ENCODE measurements around the gene POM121C.
A peak's percentile ranks its signal among the peaks of the same experiment; 100 is the strongest.
"Not testable (repeated sequence)": the region's sequence is repeated elsewhere in the genome, so short reads cannot be mapped to it uniquely, and the experiment has no call there.

Gene POM121C

DNA sequence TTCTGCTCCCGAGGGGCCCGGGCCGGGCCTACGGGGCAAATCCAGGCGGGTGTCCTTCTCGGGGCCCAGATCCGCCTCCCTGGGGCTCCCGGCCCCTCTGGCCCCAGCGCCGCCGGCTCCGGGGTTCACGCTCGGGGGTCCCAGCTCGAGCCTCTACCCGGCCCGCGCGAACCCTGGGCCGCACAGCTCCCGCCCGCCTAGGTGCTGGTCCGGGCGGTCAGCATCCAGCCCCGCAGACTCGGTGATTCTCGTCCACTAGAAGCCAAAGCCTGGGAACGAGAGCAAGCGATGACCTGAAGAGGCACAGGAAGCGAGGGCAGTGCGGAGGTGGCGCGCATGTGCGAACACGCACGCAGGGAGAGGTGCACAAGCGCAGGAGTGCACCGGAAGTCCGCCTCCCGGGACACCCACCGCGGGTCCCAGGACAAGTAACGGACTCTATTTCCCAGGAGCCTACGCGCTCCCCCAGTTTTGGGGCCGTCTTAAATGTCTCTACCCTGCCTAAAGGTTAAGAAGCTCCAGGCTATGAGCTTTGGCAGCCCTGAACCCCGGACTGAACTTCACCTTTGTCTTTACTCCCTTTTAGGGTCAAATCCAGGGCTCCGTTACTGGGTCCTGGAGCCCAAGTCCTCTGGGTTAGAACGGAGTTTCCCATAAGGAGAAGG lies at the start of gene POM121C:
Gene POM121C (minus strand): TSS at position 321 of the 665 bp plus-strand sequence. CDS start 44,803 bp downstream, outside the sequence.
- DNase-seq: peak; percentile 92

DNA sequence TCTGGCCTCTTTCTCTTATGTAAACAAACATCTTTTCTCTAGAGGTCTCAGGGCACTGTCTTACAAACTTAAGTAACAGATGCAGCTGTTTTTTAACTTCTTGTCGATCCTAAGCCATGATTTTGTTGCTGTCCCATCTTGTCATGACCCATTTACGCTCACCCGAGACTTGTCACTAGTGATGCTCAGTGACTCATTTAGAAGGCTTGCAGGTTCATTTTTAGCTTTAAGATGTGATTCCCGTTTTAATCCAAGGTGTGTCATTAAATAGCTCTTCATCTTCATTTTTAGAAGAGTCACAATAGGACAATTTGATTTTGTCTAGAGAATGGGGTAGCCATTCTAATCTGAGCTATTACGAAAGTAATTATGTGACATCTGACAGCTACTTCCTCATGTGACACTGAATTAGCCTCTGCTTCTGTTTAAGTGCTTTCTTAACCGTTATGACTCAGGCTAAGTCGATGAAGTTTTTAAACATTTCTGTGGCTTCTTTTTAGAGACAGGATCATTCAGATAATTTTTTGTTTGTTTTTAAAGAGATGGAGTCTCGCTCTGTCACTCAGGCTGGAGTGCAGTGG lies 48.7 kb upstream of the POM121C start:
- DNase-seq: no peak

DNA sequence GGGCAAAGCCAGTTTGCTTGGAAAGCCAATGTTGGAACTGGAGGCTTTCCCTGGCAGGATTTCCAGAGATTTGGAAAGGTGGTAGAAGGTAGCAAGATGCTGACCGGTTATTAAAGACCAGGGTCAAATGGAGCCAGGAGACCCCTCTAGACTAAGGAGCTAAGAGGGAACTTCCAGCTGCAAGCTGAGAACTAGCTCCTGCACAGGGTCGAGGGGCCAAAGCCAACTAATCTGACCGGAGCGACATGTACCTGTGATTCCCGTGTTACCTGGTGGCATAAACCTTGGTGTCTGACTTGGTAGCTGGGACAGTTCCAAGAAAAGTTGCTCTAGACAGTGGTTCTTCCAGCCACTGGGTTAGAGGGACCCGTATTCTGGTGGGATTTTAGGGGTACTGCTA lies 47.8 kb upstream of the POM121C start:
- DNase-seq: no peak

DNA sequence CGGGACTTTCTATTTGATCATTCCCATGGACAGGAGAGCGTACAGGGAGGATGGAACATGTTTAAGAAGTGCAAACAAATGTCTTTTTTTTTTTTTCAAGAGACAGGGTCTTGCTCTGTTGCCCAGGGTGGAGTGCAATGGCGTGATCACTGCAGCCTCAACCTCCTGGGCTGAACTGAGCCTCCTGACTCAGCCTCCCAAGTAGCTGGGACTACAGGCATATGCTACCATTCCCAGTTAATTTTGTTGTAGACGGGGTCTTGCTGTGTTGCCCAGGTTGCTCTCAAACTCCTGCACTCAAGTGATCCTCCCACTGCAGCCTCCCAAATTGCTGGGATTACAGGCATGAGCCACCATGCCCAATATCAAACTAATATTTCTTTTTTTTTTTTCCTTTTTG lies 46.5 kb upstream of the POM121C start:
- no peak for DNase-seq

DNA sequence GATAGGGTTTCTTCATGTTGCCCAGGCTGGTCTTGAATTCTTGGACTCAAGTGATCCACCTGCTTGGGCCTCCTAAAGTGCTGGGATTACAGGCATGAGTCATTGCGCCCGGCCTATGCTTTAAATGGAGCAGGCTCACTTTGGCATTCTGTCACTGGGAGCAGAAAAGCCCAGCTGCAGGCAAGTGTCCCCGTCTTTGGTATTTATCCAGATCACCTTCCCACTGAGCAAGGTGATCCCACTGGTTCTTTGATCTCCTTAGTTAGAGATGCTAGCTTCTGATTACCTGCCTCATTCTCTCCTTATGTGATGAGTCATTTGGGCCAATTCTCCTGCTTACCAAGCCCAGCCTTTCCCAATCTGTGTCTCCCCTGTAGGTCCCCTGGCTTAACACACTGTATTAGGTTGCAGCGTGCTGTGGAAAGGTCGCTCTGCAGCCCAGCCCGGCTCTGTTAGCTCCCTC lies 45.3 kb upstream of the POM121C start:
- no peak for DNase-seq

DNA sequence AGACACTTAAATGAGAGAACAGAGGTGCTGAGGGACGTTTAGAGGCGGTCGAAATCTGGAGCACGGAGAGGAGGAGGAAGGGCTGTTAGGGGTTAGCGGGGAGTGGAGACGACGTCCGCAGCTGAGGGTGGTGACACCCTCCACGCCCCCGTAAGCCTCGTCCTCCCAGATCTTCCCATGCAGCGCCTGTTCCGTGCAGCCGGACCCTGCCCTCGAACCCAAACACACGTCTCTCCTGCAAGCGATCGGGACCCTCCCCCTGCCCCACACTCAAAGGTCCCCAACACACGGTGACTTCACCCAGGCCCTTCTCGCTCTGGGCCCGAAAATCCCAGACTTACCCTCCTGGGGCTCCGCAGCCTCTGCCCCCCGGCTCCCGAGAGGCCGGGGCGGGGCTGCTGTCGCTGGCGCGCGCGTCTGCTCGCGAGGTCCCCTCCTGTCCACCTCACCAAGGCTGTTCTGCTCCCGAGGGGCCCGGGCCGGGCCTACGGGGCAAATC lies 41.2 kb upstream of the POM121C start:
- not testable (repeated sequence) for DNase-seq

DNA sequence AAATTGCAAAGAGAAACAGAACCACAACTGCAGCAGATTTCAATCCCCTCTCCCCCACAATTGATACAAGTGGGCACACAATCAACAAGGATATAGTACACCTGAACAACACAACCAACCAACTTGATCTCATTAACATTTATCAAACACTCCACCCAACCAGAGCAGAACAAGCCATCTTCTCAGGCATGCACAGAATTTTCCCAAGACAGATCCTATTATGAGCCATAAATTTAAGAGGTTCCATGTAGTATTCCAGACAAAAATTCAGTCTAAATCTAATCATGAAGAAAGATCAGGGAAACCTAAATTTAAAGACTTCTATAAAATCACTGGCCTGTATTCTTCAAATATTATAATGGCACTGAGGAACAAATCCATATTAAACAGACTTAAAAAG lies 35.6 kb upstream of the POM121C start:
- not testable (repeated sequence) for DNase-seq

DNA sequence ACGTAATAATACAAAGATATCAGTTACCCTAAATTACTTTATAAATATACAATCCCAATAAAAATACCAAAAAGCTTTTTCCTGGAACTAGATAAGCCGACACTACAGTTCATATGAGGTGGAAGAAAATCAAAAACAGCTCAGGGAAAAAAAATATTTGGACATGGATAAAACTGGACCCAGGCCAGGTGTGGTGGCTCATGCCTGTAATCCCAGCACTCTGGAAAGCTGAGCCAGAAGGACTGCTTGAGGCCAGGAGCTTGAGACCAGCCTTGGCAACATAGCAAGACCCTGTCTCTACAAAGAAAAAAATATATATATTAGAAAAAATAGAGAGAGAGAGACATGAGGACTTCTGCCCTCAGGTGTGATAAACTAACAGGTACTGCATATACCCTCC lies 32.7 kb upstream of the POM121C start:
- DNase-seq: not testable (repeated sequence)

DNA sequence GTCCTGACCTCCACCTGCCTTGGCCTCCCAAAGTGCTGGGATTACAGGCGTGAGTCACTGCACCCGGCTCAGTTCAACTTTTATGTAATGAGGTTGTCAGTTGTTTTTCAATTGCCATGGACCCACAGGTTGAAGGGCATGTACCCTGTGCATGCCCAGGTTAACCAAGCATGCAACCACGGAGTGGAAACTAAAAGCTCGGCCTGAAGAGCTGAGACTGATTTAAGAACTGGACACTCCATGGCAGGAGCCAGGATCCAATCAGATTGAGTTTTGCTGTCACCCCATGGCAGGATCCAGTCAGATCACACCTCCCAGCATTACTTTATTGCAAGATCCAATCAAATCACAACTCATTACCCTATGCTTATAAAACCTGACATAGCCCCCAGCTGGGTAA lies 22.9 kb upstream of the POM121C start:
- not testable (repeated sequence) for DNase-seq

DNA sequence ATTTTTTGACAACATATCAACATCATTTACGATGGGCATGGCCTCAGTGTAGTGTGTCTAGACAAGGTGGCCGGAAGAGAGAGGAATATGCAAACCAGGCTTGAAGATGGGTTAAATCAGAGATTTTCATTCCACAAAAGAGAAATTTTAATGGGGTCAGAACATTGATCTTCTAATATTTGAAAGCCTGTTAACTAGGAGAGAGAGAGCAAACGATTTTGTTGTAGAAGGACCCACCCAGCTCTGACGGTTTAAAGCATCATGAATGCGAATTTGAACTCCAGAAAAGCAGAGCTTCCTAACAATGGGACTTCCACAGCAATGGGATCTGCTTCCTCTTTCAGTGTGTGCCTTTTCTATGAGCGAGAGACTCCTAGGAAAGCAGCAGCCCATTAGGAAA lies 5.9 kb upstream of the POM121C start, which contains the start of gene SPDYE5:
Gene SPDYE5 (plus strand): TSS at position 301 of the 400 bp plus-strand sequence. CDS start 1,728 bp downstream, outside the sequence.
- not testable (repeated sequence) for DNase-seq

DNA sequence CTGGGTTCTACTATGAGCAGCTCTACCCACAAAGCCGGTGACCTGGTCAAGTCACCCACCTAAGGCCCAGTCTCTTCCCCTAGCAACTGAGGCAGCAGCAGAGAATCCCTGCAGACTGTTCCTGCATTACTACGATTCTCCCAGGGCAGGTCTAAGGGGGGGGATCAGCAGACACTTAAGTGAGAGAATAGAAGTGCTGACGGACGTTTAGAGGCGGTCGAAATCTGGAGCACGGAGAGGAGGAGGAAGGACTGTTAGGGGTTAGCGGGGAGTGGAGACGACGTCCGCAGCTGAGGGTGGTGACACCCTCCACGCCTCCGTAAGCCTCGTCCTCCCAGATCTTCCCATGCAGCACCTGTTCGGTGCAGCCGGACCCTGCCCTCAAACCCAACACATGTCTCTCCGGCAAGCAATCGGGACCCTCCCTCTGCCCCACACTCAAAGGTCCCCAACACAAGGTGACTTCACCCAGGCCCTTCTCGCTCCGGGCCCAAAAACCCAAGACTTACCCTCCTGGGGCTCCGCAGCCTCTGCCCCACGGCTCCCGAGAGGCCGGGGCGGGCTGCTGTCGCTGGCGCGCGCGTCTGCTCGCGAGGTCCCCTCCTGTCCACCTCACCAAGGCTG lies 632 bp downstream of the POM121C start:
- not testable (repeated sequence) for DNase-seq

DNA sequence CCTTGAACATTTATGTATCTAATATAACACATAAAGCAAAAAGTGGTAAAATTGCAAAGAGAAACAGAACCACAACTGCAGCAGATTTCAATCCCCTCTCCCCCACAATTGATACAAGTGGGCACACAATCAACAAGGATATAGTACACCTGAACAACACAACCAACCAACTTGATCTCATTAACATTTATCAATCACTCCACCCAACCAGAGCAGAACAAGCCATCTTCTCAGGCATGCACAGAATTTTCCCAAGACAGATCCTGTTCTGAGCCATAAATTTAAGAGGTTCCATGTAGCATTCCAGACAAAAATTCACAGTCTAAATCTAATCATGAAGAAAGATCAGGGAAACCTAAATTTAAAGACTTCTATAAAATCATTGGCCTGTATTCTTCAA lies 5.8 kb downstream of the POM121C start:
- DNase-seq: not testable (repeated sequence)

DNA sequence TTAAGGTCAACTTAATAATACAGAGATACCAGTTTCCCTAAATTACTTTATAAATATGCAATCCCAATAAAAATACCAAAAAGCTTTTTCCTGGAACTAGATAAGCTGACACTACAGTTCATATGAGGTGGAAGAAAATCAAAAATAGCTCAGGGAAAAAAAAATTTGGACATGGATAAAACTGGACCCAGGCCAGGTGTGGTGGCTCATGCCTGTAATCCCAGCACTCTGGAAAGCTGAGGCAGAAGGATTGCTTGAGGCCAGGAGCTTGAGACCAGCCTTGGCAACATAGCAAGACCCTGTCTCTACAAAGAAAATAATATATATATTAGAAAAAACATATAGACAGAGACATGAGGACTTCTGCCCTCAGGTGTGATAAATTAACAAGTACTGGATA lies 8.6 kb downstream of the POM121C start:
- DNase-seq: not testable (repeated sequence)

DNA sequence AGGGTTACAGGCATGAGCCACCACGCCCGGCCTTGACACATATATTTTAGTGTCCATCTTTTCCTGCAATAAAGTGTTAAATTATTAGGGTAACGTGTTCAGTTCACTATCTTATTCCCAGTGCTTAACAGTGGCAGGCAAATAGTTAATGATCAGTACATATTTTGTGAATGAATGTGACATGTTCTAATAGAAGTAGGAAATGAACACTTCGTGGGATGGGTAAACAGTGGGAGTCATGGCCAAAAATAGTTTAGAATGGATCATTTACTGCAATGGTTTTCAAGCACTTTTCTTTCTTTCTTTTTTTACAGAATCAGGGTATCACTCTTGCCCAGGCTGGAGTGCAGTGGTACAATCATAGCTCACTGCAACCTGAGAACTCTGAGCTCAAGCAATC lies 15.9 kb downstream of the POM121C start:
- DNase-seq: not testable (repeated sequence)

DNA sequence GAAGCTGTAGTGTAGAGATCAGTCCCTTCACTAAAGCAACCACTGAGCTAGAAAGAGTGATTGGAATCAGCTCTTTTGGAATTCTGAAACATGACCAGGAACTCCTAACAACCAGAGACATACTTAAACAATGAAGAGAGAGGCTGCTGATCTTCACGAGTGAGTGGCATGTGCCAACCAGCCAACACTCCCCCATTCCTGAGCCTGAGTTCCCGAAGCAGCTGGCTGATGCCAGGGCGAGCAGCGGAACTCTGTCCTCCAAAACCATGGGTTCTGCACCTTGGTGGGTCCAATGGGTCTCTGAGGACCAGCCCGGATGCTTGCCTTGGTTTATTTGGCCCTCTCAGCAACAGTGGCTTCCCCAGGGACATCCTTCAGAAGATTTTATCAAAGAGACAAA lies 25.6 kb downstream of the POM121C start:
- DNase-seq: not testable (repeated sequence)

DNA sequence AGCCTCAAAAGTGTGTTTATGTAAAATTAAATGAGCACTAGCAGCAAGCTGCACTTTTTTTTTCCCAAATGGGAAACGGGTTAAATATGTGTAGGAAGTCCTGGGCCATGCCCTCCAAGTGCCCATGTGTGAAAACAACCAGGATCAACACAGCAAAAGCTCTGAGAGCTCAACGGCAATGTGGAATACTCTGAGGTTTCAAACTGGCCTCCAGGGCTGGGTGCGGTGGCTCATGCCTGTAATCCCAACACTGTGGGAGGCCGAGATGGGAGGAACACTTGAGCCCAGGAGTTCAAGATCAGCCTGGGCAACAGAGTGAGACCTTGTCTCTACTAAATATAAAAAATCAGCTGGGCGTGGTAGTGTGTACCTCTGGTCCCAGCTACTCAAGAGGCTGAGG lies 28.1 kb downstream of the POM121C start:
- not testable (repeated sequence) for DNase-seq

DNA sequence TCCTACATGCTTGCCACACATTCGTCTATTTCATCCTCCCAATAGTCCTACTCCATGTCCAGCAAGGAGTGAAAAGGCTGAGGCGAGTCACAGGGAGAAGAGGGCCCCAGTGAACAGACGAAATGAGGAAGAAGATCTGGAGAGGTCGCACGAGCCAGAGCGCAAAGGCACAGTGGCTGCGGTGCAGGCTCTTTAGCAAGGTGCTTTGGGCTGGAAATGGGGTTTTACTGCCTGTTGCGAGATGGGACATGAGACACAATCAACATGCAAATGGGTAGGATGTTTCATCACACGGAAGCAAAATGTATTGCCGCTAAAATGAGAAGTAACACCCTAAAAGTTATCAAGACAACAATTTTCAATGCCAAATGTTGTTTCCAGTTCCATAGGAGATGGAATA lies 29.7 kb downstream of the POM121C start:
- DNase-seq: not testable (repeated sequence)

DNA sequence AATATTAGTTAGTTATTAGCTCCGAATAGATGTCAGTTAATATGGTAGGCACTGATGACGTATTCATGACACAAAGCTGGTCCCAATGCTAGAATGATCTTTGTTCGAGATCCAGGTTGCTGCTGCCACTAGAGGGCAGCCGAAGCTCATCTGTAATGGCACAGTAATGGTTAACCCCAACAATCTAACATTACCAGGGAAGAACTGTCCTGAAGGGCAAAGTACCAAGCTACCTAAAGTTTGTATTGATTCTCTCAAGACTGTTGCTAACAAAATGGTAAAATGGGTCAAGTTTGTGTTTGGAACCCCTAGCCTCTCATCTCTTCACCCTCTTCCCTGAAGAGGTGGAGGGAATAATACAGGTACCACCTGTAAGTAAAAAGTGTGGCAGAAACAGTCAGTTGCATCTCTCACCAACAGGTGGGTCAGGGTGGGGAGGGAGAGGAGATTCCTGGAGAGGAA lies 33.6 kb downstream of the POM121C start:
- DNase-seq: not testable (repeated sequence)

DNA sequence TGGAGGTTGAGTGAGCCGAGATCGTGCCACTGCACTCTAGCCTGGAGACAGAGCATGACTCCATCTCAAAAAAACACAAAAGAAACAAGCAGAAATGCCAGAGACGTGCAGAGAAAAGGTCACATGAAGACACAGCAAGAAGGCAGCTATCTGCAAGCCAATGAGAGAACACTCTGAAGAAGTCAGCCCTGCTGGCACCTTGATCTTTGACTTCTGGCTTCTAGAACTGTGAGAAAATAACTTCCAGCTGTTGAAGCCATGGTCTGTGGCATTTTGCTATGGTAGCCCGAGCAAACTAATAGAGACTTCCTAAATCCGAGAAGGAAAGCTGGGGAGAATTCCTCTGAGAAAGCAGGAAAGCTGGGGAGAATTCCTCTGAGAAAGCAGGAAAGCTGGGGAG lies 36.2 kb downstream of the POM121C start:
- not testable (repeated sequence) for DNase-seq

DNA sequence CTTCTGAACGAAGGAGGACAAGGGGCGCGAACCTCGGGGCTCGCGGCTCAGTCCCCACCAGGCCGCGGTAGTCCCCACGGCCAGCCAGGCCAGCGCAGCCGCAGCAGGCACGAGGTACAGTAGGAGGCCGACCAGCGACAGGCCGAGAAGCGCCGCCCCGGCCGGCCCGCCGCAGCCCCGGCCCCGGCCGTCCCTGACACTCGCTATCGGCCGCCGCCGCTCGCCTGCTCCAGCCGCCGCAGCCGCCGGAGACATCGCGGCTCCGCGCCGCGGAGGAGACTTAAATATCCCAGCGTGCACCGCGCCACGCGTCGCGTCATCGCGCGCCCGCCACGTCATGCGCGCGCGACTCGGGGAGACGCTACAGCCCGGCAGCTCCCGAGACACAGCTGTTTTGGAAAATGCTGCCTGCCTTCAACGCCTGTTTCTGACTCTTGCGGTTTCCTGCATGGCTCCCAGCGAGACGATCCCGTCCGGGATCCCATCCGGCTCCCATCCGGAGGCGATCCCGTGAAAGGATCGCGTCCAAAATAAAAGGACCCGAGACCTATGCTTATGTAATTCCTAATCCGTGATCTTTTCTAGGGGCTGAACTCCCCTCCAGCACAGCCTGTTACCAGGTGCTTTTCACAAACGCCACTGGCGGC lies 43.5 kb downstream of the POM121C start:
- peak; percentile 4 for DNase-seq

DNA sequence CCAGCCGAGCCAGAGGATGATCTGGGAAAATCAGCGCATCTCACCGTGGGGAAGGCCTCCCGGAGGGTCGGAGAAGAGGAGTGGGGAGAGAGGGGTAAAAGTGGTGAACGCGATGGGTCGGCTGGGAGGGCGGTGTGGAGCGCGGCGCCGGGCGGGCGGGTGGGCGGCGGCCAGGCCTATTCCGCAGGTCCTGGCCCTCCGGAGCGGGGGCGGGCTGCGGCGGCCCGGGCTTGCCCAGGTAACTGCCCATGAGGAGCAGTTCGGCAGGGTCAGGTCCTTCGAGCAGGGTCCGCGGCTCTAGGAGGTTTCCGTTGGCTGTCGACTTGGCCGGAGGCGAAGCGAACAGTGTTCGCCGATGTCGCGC lies 44.0 kb downstream of the POM121C start:
- not testable (repeated sequence) for DNase-seq

DNA sequence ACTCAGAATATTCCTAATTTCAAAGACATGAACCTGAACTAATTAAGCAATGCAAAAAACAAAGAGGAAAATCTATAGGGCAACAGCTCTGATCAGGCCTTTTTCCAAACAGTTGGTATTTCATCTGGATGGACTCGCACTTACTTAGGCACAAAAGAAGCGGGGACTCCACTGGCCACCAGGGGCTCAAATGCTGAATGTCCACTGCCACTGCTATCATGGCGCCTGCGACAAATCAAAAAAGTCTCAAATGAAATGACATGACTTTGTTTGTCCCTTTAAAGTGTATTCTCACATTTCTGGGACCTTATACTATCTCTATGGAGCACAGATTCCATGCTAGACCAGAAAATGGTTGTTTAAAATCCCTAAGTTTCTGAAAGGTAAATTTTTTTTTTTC lies 47.1 kb downstream of the POM121C start:
- not testable (repeated sequence) for DNase-seq

DNA sequence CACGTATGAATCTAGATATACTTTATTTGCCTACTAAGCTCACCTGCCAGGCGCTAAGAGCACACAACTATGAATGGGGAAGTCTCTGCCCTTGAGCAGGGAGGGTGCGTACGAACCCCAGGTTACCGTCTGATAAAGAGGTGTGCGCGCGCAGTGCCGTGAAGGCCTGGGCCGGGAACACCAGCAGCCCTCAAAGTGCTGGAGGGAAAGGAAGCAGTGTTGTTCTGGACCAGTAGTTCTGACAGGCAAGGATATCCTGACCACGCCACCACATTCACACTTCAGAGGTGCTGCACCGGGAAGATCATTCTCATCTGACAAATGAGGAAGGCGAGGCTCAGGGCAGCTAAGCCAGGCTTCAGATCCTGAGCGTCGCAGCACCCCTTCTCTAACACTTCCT lies 62.6 kb downstream of the POM121C start:
- not testable (repeated sequence) for DNase-seq

Data from CD4-positive, alpha-beta T cell treated with Interleukin-6 for 4 hours (primary cell).